ENCODE results near the gene NAGA. TPM values are rescaled to one million over a fixed set of nuclear protein-coding genes. Genes with fewer than 3 reads are reported as not detected.

The NAGA gene
- total RNA-seq, 1 experiment from 2014 or later = 18.2 TPM

DNA sequence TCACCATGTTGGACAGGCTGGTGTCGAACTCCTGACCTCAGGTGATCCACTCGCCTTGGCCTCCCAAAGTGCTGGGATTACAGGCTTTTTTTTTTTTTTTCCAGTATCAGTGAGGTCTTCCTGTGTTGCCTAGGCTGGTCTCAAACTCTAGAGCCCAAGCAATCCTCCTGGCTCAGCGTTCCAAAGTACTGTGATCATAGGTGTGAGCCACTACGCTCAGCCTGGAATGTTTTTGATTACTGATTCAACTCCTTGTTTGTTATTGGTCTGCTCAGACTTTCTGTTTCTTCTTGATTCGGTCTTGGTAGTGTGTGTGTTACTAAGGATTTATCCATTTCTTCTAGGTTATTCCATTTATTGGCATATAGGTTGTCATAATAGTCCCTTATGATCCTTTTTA is 31.3 kb downstream of the NAGA start:
- no peak for DNase-seq (ENCODE audit: low read depth)

GRCh38 chr22:42035256-42035655 is 35.4 kb downstream of the NAGA start:
- no peak for DNase-seq (ENCODE audit: low read depth)

GRCh38 chr22:42033263-42034181 is 37.1 kb downstream of the NAGA start:
- no peak for DNase-seq (ENCODE audit: low read depth)

- DNase-seq (ENCODE audit: low read depth) = no peak
Measured at GRCh38 chr22:42026705-42027104, 43.9 kb downstream of the NAGA start.

- DNase-seq (ENCODE audit: low read depth) = no peak
Measured at GRCh38 chr22:42025421-42025820, 45.2 kb downstream of the NAGA start.

GRCh38 chr22:42022162-42022847 is 48.3 kb downstream of the NAGA start:
- DNase-seq (ENCODE audit: low read depth) = no peak

DNA sequence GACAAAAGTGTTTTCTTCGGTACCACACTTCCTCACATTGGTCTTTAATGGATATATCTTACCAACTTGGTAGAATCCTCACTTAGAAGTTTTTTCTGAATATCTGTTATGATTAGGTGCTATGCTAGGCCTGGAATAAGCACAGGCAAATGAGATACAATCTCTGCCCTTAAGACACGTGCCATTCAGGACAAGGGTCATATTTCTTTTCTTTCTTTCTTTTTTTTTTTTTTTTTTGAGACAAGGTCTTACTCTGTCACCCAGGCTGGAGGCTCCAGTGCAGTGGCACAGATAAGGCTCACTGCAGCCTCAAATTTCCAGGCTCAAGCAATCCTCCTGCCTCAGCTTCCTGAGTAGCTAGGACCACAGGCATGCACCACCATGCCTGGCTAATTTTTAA is 49.0 kb downstream of the NAGA start:
- no peak for DNase-seq (ENCODE audit: low read depth)

DNA sequence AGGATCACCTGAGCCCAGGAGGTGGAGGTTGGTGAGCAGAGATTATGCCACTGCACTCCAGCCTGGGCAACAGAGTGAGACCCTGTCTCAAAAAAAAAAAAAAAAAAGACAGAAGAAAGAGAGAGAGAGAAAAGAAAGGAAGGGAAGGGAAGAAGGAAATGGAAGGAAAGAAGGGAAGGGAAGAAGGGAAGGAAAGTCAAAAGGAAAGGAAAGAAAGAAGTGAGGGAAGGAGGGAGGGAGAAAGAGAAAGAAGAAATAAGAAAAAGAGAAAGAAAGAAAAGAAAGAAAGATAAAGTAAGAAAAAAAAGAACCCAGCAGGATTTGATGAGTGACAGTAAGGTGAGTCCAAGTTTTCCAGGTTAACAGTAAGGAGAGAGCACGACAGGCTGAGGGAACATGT is 52.4 kb downstream of the NAGA start:
- no peak for DNase-seq (ENCODE audit: low read depth)

GRCh38 chr22:42016111-42016510 is 54.5 kb downstream of the NAGA start:
- no peak for DNase-seq (ENCODE audit: low read depth)

DNA sequence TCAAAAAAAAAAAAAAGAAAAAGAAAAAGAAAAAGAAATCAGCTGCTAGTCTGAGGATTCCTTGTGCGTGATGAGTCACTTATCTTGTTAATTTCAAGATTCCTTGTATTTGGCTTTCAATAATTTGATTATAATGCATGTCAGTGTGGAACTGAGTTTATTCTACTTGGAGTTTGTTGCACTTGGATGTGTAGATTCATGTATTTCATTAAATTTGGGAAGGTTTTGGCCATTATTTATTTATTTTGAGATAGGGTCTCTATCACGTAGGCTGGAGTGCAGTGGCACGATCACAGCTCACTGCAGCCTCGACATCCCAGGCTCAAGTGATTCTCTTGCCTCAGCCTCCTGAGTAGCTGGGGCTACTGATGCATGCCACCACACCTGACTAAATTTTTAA is 57.2 kb downstream of the NAGA start:
- no peak for DNase-seq (ENCODE audit: low read depth)

DNA sequence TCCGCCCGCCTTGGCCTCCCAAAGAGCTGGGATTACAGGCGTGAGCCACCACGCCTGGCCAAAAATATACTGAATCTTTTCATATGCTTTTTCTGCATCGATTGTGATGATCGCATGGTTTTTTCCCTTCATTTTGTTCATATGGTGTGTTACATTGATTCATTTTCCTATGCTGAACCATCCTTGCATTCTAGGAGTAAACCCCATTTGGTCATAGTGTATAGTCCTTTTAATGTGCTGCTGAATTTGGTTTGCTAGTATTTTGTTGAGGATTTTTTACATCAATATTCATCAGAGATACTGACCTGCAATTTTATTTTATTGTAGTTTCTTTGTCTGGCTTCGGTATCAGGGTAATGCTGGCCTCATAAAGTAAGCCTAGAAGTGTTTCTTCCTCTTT is 59.8 kb downstream of the NAGA start:
- DNase-seq (ENCODE audit: low read depth) = no peak

Other genes with a start within 250 kb of the NAGA start
- gene SREBF2, start 237.7 kb downstream of the NAGA start, total RNA-seq (2014; rRNA removed; shearing (Covaris generic)) = 16.1 and 20.5 TPM in 2 replicates
- gene SHISA8, start 155.7 kb downstream of the NAGA start, total RNA-seq (2014; rRNA removed; shearing (Covaris generic)) = not detected in 2 replicates
- 0.17 and 0.27 TPM in 2 replicates for gene TNFRSF13C, start 144.0 kb downstream of the NAGA start, total RNA-seq (2014; rRNA removed; shearing (Covaris generic))
- gene CENPM, start 123.7 kb downstream of the NAGA start, total RNA-seq (2014; rRNA removed; shearing (Covaris generic)) = 44.2 and 57.3 TPM in 2 replicates
- gene SEPTIN3, start 101.4 kb downstream of the NAGA start, total RNA-seq (2014; rRNA removed; shearing (Covaris generic)) = 0.74 and 0.77 TPM in 2 replicates
- gene WBP2NL, start 72.0 kb downstream of the NAGA start, total RNA-seq (2014; rRNA removed; shearing (Covaris generic)) = not detected in 2 replicates
- 8.7 and 14.5 TPM in 2 replicates for gene PHETA2, start 3.4 kb upstream of the NAGA start, total RNA-seq (2014; rRNA removed; shearing (Covaris generic))
- 6.5 and 17.8 TPM in 2 replicates for gene SMDT1, start 8.9 kb upstream of the NAGA start, total RNA-seq (2014; rRNA removed; shearing (Covaris generic))
- 110 and 161 TPM in 2 replicates for gene NDUFA6, start 20.0 kb upstream of the NAGA start, total RNA-seq (2014; rRNA removed; shearing (Covaris generic))
- gene CYP2D6, start 60.0 kb upstream of the NAGA start, total RNA-seq (2014; rRNA removed; shearing (Covaris generic)) = 0.03 and 0.40 TPM in 2 replicates
- 24.3 and 29.7 TPM in 2 replicates for gene TCF20, start 199.8 kb upstream of the NAGA start, total RNA-seq (2014; rRNA removed; shearing (Covaris generic))

All from Daoy (cell line).